Measurements from ENCODE around the gene L2HGDH.

L2HGDH gene

GRCh38 chr14:50249136-50249775 lies 62.8 kb downstream of the L2HGDH start:
- no peak for DNase-seq (ENCODE audit: low read depth)
- TF ChIP-seq CTCF (IDR thresholded peaks at IDR 0.05; ENCODE audit: insufficient read depth, low read depth, low read length, missing control alignments): no peak

DNA sequence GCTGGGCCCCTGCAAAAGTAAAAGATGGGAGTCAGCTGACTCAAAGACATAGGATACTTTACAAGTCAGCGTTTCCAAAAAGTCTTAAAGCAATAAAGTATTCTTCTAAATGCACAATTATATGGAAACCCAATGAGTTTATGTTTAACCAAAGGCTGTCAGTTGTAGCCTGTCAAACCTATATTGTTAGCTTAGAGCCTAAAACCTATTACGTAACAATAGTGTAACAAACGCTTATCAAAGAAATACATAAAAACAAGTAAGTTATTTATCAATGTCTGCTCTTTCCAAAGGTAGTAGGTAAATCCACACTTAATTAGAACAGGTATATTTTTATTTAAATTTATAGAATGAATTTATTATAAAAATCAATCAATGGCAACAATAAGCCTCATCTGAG lies 64.8 kb downstream of the L2HGDH start:
- no peak for TF ChIP-seq CTCF (IDR thresholded peaks at IDR 0.05; ENCODE audit: insufficient read depth, low read depth, low read length, missing control alignments)
- no peak overlapping the region for H3K4me3 ChIP-seq (ENCODE audit: low read depth, low read length)
- no peak for DNase-seq (ENCODE audit: low read depth)

More at GRCh38 chr14:50249136-50249775, 62.8 kb downstream of the L2HGDH start:
- H3K4me3 ChIP-seq (ENCODE audit: low read depth, low read length): no peak overlapping the region

GRCh38 chr14:50242566-50243310 lies 69.3 kb downstream of the L2HGDH start:
- no peak for TF ChIP-seq CTCF (IDR thresholded peaks at IDR 0.05; ENCODE audit: insufficient read depth, low read depth, low read length, missing control alignments)
- H3K4me3 ChIP-seq (ENCODE audit: low read depth, low read length): no peak overlapping the region

DNA sequence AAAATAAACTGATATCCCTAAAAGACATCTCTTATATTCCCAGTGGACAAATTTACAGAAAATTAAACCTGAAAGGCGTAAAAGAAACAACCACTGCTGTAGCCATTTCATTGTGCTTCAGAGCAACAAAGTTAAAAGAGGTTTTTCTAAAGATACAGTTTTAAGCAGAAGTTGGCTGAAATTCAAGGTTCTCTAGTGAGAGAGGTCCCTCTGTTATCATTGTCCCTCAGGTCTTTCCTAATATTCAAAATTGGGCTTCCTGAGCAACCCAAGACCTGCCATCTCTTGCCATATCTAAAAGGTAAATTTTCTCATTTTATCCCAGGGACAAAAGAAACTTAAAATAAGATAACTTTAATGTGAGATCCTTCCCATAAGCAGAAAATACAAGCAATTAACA lies 69.9 kb downstream of the L2HGDH start:
- no peak overlapping the region for H3K4me3 ChIP-seq (ENCODE audit: low read depth, low read length)
- no peak for DNase-seq (ENCODE audit: low read depth)
- no peak for TF ChIP-seq CTCF (IDR thresholded peaks at IDR 0.05; ENCODE audit: insufficient read depth, low read depth, low read length, missing control alignments)

More at GRCh38 chr14:50242566-50243310, 69.3 kb downstream of the L2HGDH start:
- DNase-seq (ENCODE audit: low read depth): no peak

- TF ChIP-seq CTCF (IDR thresholded peaks at IDR 0.05; ENCODE audit: insufficient read depth, low read depth, low read length, missing control alignments): no peak
- no peak overlapping the region for H3K4me3 ChIP-seq (ENCODE audit: low read depth, low read length)
- DNase-seq (ENCODE audit: low read depth): peak; percentile 15
Observed at GRCh38 chr14:50237427-50237826, 74.6 kb downstream of the L2HGDH start.

GRCh38 chr14:50233951-50234250 lies 78.1 kb downstream of the L2HGDH start:
- TF ChIP-seq CTCF (IDR thresholded peaks at IDR 0.05; ENCODE audit: insufficient read depth, low read depth, low read length, missing control alignments): no peak
- peak; percentile 16 for DNase-seq (ENCODE audit: low read depth)
- H3K4me3 ChIP-seq (ENCODE audit: low read depth, low read length): no peak overlapping the region
